ENCODE measurements around the gene STT3B. TPM values are rescaled to one million over a fixed set of nuclear protein-coding genes. Genes with fewer than 3 reads are reported as not detected.
A peak's percentile ranks its signal among the peaks of the same experiment; 100 is the strongest.

Gene STT3B
- total and polyA plus RNA-seq, 5 donors from 2014 or later, result 85.1 to 108 (median 90.8) TPM

GRCh38 chr3:31625358-31625757, 92.6 kb downstream of the STT3B start:
- Histone ChIP-seq H3K4me1 (ENCODE audit: control insufficient read depth, insufficient read depth, low read length, poor library complexity, severe bottlenecking) (no peaks in the 10 kb centered on the region), H3K36me3 (ENCODE audit: control insufficient read depth, insufficient read depth, low read length) (peaks cover 67% of the 10 kb centered on the region), H3K4me3 (ENCODE audit: low read depth, low read length) (no peak overlapping the region), H3K27me3 (ENCODE audit: control insufficient read depth, insufficient read depth, low read length) (no peaks in the 10 kb centered on the region), H3K9me3 (ENCODE audit: control insufficient read depth in 2 of 2, low read length in 2 of 2) (no peaks in the 10 kb centered on the region), H3K27ac (ENCODE audit: insufficient read depth, low read length, poor library complexity, severe bottlenecking) (no peak overlapping the region)
- Mint-ChIP-seq H3K27me3 (no peaks in the 10 kb centered on the region), H3K4me1 (peaks cover 12 to 17% (median 15%) of the 10 kb centered on the region in 4 donors), H3K9me3 (no peaks in the 10 kb centered on the region), H3K4me3 (no peak overlapping the region), H3K27ac (no peak overlapping the region), H3K36me3 (peaks cover 61% of the 10 kb centered on the region)
- ATAC-seq (ENCODE audit: low read depth in 2 of 2) (no peak), DNase-seq (no peak)

- ATAC-seq (ENCODE audit: low read depth in 2 of 2), result no peak
- H3K36me3 ChIP-seq (ENCODE audit: control insufficient read depth, insufficient read depth, low read length), result peaks cover 70% of the 10 kb centered on the region
- H3K27me3 ChIP-seq (ENCODE audit: control insufficient read depth, insufficient read depth, low read length), result no peaks in the 10 kb centered on the region
- H3K4me1 ChIP-seq (ENCODE audit: control insufficient read depth, insufficient read depth, low read length, poor library complexity, severe bottlenecking), result no peaks in the 10 kb centered on the region
- H3K27ac ChIP-seq (ENCODE audit: insufficient read depth, low read length, poor library complexity, severe bottlenecking), result no peak overlapping the region
- no peak overlapping the region for H3K4me3 ChIP-seq (ENCODE audit: low read depth, low read length)
- no peak for DNase-seq
- no peaks in the 10 kb centered on the region for H3K9me3 ChIP-seq (ENCODE audit: control insufficient read depth in 2 of 2, low read length in 2 of 2)
- Mint-ChIP-seq H3K4me1 (peaks cover 3 to 11% (median 6%) of the 10 kb centered on the region in 4 donors), H3K9me3 (no peaks in the 10 kb centered on the region), H3K27me3 (no peaks in the 10 kb centered on the region), H3K27ac (peak overlapping the region in 2 of 3 donors; percentile 2 to 22), H3K36me3 (peaks cover 56% of the 10 kb centered on the region), H3K4me3 (no peak overlapping the region)
These were observed 96.3 kb downstream of the STT3B start for GRCh38 chr3:31629054-31629453.

GRCh38 chr3:31634476-31634875, 101.8 kb downstream of the STT3B start:
- Mint-ChIP-seq H3K27ac (peak overlapping the region in 2 of 3 donors; percentile 73 to 80), H3K4me1 (peaks cover 32 to 49% (median 39%) of the 10 kb centered on the region in 4 donors), H3K9me3 (no peaks in the 10 kb centered on the region), H3K36me3 (peaks cover 22% of the 10 kb centered on the region), H3K4me3 (no peak overlapping the region), H3K27me3 (no peaks in the 10 kb centered on the region)
- Histone ChIP-seq H3K27me3 (ENCODE audit: control insufficient read depth, insufficient read depth, low read length) (no peaks in the 10 kb centered on the region), H3K27ac (ENCODE audit: insufficient read depth, low read length, poor library complexity, severe bottlenecking) (no peak overlapping the region), H3K4me3 (ENCODE audit: low read depth, low read length) (no peak overlapping the region), H3K36me3 (ENCODE audit: control insufficient read depth, insufficient read depth, low read length) (peaks cover 37% of the 10 kb centered on the region), H3K4me1 (ENCODE audit: control insufficient read depth, insufficient read depth, low read length, poor library complexity, severe bottlenecking) (peaks cover 22% of the 10 kb centered on the region), H3K9me3 (ENCODE audit: control insufficient read depth in 2 of 2, low read length in 2 of 2) (no peaks in the 10 kb centered on the region)
- ATAC-seq (ENCODE audit: low read depth in 2 of 2), result no peak
- no peak for DNase-seq

- peak overlapping the region; percentile 65 for H3K4me3 ChIP-seq (ENCODE audit: low read depth, low read length)
- Mint-ChIP-seq H3K4me1 (peaks cover 36 to 49% (median 39%) of the 10 kb centered on the region in 4 donors), H3K9me3 (no peaks in the 10 kb centered on the region), H3K36me3 (peaks cover 17% of the 10 kb centered on the region), H3K27me3 (no peaks in the 10 kb centered on the region), H3K27ac (peak overlapping the region; percentile 50 to 94 (median 68)), H3K4me3 (peak overlapping the region in 3 of 4 donors; percentile 8 to 44 (median 18))
- peaks cover 22% of the 10 kb centered on the region for H3K4me1 ChIP-seq (ENCODE audit: control insufficient read depth, insufficient read depth, low read length, poor library complexity, severe bottlenecking)
- H3K36me3 ChIP-seq (ENCODE audit: control insufficient read depth, insufficient read depth, low read length), result peaks cover 27% of the 10 kb centered on the region
- DNase-seq (peak in 1 of 3 donors; percentile 48), ATAC-seq (ENCODE audit: low read depth in 2 of 2) (peak; percentile 41 to 61)
- peak overlapping the region; percentile 49 for H3K27ac ChIP-seq (ENCODE audit: insufficient read depth, low read length, poor library complexity, severe bottlenecking)
- H3K9me3 ChIP-seq (ENCODE audit: control insufficient read depth in 2 of 2, low read length in 2 of 2), result no peaks in the 10 kb centered on the region
- no peaks in the 10 kb centered on the region for H3K27me3 ChIP-seq (ENCODE audit: control insufficient read depth, insufficient read depth, low read length)
These were observed 102.8 kb downstream of the STT3B start for GRCh38 chr3:31635545-31635944.

- Histone ChIP-seq H3K4me3 (ENCODE audit: low read depth, low read length) (peak overlapping the region; percentile 65), H3K27me3 (ENCODE audit: control insufficient read depth, insufficient read depth, low read length) (no peaks in the 10 kb centered on the region), H3K4me1 (ENCODE audit: control insufficient read depth, insufficient read depth, low read length, poor library complexity, severe bottlenecking) (peaks cover 22% of the 10 kb centered on the region), H3K9me3 (ENCODE audit: control insufficient read depth in 2 of 2, low read length in 2 of 2) (no peaks in the 10 kb centered on the region), H3K27ac (ENCODE audit: insufficient read depth, low read length, poor library complexity, severe bottlenecking) (peak overlapping the region; percentile 49), H3K36me3 (ENCODE audit: control insufficient read depth, insufficient read depth, low read length) (peaks cover 22% of the 10 kb centered on the region)
- Mint-ChIP-seq H3K27me3 (no peaks in the 10 kb centered on the region), H3K4me3 (peak overlapping the region; percentile 8 to 44 (median 20)), H3K4me1 (peaks cover 40 to 49% (median 42%) of the 10 kb centered on the region in 4 donors), H3K27ac (peak overlapping the region; percentile 50 to 94 (median 68)), H3K9me3 (no peaks in the 10 kb centered on the region), H3K36me3 (peaks cover 16% of the 10 kb centered on the region)
- ATAC-seq (ENCODE audit: low read depth in 2 of 2) (peak in 1 of 2 donors; percentile 12), DNase-seq (no peak)
These were observed 103.3 kb downstream of the STT3B start for GRCh38 chr3:31636049-31636448.

- Histone ChIP-seq H3K4me3 (ENCODE audit: low read depth, low read length) (peak overlapping the region; percentile 65), H3K27me3 (ENCODE audit: control insufficient read depth, insufficient read depth, low read length) (no peaks in the 10 kb centered on the region), H3K27ac (ENCODE audit: insufficient read depth, low read length, poor library complexity, severe bottlenecking) (peak overlapping the region; percentile 27), H3K36me3 (ENCODE audit: control insufficient read depth, insufficient read depth, low read length) (peaks cover 15% of the 10 kb centered on the region), H3K4me1 (ENCODE audit: control insufficient read depth, insufficient read depth, low read length, poor library complexity, severe bottlenecking) (peaks cover 22% of the 10 kb centered on the region), H3K9me3 (ENCODE audit: control insufficient read depth in 2 of 2, low read length in 2 of 2) (no peaks in the 10 kb centered on the region)
- Mint-ChIP-seq H3K4me1 (peaks cover 40 to 51% (median 45%) of the 10 kb centered on the region in 4 donors), H3K9me3 (no peaks in the 10 kb centered on the region), H3K27ac (peak overlapping the region; percentile 17 to 50 (median 27)), H3K4me3 (peak overlapping the region; percentile 3 to 41 (median 16)), H3K27me3 (no peaks in the 10 kb centered on the region), H3K36me3 (peaks cover 14% of the 10 kb centered on the region)
- DNase-seq (peak in 2 of 3 donors; percentile 8 to 51), ATAC-seq (ENCODE audit: low read depth in 2 of 2) (no peak)
These were observed 104.1 kb downstream of the STT3B start for GRCh38 chr3:31636694-31637442.

GRCh38 chr3:31639828-31640227, 107.1 kb downstream of the STT3B start:
- peaks cover 3% of the 10 kb centered on the region for H3K36me3 ChIP-seq (ENCODE audit: control insufficient read depth, insufficient read depth, low read length)
- H3K9me3 Mint-ChIP-seq, result peaks cover 0 to 1% (median 0%) of the 10 kb centered on the region in 7 donors
- no peaks in the 10 kb centered on the region for H3K27me3 ChIP-seq (ENCODE audit: control insufficient read depth, insufficient read depth, low read length)
- H3K27me3 Mint-ChIP-seq, result no peaks in the 10 kb centered on the region
- H3K27ac ChIP-seq (ENCODE audit: insufficient read depth, low read length, poor library complexity, severe bottlenecking), result no peak overlapping the region
- peaks cover 10% of the 10 kb centered on the region for H3K36me3 Mint-ChIP-seq
- H3K4me1 ChIP-seq (ENCODE audit: control insufficient read depth, insufficient read depth, low read length, poor library complexity, severe bottlenecking), result peaks cover 22% of the 10 kb centered on the region
- no peak overlapping the region for H3K4me3 ChIP-seq (ENCODE audit: low read depth, low read length)
- no peak overlapping the region for H3K27ac Mint-ChIP-seq
- H3K4me3 Mint-ChIP-seq, result no peak overlapping the region
- no peak for ATAC-seq (ENCODE audit: low read depth in 2 of 2)
- DNase-seq, result no peak
- no peaks in the 10 kb centered on the region for H3K9me3 ChIP-seq (ENCODE audit: control insufficient read depth in 2 of 2, low read length in 2 of 2)
- peaks cover 25 to 44% (median 38%) of the 10 kb centered on the region in 4 donors for H3K4me1 Mint-ChIP-seq
